Ovary (tissue), 3 donors: ENCODE results near the gene RPL10.

Experiments
- EP300 ChIP-seq: sonication (generic); formaldehyde crosslinking; IDR thresholded peaks from one replicate; pipeline ENCODE4 v1.6.1; 2017; ENCODE audit warnings: antibody characterized with exemption
- POLR2A ChIP-seq: fragments of 450-650 bp; IDR thresholded peaks from one replicate; pipeline ENCODE4 v1.6.1; 2017; ENCODE audit warnings: antibody characterized with exemption, mild to moderate bottlenecking, moderate library complexity
- TF ChIP-seq, protein P1 (sequence below), 3 donors: fragments of 450-650 bp in 2 of 3; fragments of 200-600 bp in 1 of 3; IDR thresholded peaks; one replicate each; pipeline versions ENCODE4 v1.5.1 to v1.8.0; 2016 to 2022; ENCODE audit warnings: antibody characterized with exemption in 3 of 3, mild to moderate bottlenecking in 1 of 3
- donor health status: DM: no; HTN: no; CAD: no.

DNA sequence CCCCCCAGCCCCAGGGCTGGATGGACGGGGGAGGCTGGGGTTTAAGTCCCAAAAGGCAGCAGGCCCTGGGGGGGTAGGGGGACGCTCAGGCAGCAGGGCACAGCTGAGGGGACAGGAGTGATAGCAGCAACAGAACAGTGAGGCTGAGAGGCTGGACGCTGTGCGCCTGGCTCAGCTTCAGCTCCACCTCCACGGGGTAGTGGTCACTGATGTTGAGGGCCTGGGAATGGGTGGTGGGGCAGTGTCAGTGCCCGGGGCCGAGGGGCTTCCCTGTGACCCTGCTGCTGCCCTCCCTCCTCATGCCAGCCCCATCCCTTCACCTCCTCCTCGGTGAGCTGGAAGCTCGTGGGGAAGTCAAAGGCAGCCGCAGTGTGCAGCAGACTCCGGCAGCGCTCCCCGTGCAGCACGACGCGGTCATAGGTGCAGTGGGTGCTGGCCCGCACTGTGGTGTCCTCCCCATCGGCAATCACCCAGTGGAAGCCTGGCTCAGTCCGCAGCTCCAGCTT lies 4.5 kb downstream of the RPL10 start:
- TF ChIP-seq, protein P1, sequence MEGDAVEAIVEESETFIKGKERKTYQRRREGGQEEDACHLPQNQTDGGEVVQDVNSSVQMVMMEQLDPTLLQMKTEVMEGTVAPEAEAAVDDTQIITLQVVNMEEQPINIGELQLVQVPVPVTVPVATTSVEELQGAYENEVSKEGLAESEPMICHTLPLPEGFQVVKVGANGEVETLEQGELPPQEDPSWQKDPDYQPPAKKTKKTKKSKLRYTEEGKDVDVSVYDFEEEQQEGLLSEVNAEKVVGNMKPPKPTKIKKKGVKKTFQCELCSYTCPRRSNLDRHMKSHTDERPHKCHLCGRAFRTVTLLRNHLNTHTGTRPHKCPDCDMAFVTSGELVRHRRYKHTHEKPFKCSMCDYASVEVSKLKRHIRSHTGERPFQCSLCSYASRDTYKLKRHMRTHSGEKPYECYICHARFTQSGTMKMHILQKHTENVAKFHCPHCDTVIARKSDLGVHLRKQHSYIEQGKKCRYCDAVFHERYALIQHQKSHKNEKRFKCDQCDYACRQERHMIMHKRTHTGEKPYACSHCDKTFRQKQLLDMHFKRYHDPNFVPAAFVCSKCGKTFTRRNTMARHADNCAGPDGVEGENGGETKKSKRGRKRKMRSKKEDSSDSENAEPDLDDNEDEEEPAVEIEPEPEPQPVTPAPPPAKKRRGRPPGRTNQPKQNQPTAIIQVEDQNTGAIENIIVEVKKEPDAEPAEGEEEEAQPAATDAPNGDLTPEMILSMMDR (IDR thresholded peaks at IDR 0.05) = no peak
- TF ChIP-seq POLR2A (no peak), EP300 (no peak)
